Keratinocyte (primary cell): ENCODE measurements around the gene BICD2. TPM values are rescaled to one million over a fixed set of nuclear protein-coding genes. Genes with fewer than 3 reads are reported as not detected.
A peak's percentile ranks its signal among the peaks of the same experiment; 100 is the strongest.

Experiments used
- DNase-seq: peaks from one replicate; pipeline ENCODE4 v3.0.0-alpha.2; 2011; ENCODE audit warnings: low read depth, missing footprints, low spot score
- FAIRE-seq: peaks from 2 replicates; lab custom pipeline; 2011; peaks lifted over from hg19 to GRCh38; lab: Jason Lieb, UNC
- H2AFZ ChIP-seq: 2 replicates; pipeline ENCODE4 v1.6.0; 2012; ENCODE audit warnings: low read length, control low read depth, inconsistent platforms; ENCODE audit not compliant: control insufficient read depth
- H3K27ac ChIP-seq: 2 replicates; pipeline ENCODE4 v1.5.1; 2011; ENCODE audit warnings: low read length; ENCODE audit not compliant: control insufficient read depth, insufficient read depth
- H3K27me3 ChIP-seq: 3 replicates; pipeline ENCODE4 v1.6.0; 2011; ENCODE audit warnings: low read length; ENCODE audit not compliant: control insufficient read depth, insufficient read depth; ENCODE audit errors: extremely low read depth
- H3K36me3 ChIP-seq, 2 experiments: 2 replicates in 1 of 2; 3 replicates in 1 of 2; pipeline ENCODE4 v1.5.1; 2011; ENCODE audit warnings: low read length in 2 of 2, mild to moderate bottlenecking in 1 of 2; ENCODE audit not compliant: control insufficient read depth in 2 of 2, insufficient read depth in 2 of 2; ENCODE audit errors: extremely low read depth in 1 of 2
- H3K4me1 ChIP-seq: 3 replicates; pipeline ENCODE4 v1.5.1; 2011; ENCODE audit warnings: low read length; ENCODE audit not compliant: control insufficient read depth, insufficient read depth; ENCODE audit errors: extremely low read depth
- H3K4me2 ChIP-seq: 3 replicates; pipeline ENCODE4 v1.6.0; 2011; ENCODE audit warnings: low read depth, low read length; ENCODE audit not compliant: control insufficient read depth, insufficient read depth; ENCODE audit errors: extremely low read depth
- H3K4me3 ChIP-seq, 3 experiments: fragments of 200-600 bp in 1 of 3; sonication (generic) in 1 of 3; 2 replicates in 2 of 3; 3 replicates in 1 of 3; pipeline ENCODE4 v1.5.1; 2011 to 2016; ENCODE audit warnings: low read length in 3 of 3, mild to moderate bottlenecking in 3 of 3, control low read depth in 2 of 3, inconsistent platforms in 1 of 3, low read depth in 1 of 3, mixed read lengths in 1 of 3, mixed run types in 1 of 3, moderate library complexity in 1 of 3; ENCODE audit not compliant: control insufficient read depth in 2 of 3, insufficient read depth in 2 of 3; ENCODE audit errors: extremely low read depth in 1 of 3
- H3K79me2 ChIP-seq: 2 replicates; pipeline ENCODE4 v1.6.0; 2012; ENCODE audit warnings: low read length; ENCODE audit not compliant: control insufficient read depth, insufficient read depth
- H3K9ac ChIP-seq: 3 replicates; pipeline ENCODE4 v1.6.0; 2011; ENCODE audit warnings: low read length; ENCODE audit not compliant: control insufficient read depth, insufficient read depth; ENCODE audit errors: extremely low read depth
- H3K9me1 ChIP-seq: 3 replicates; pipeline ENCODE4 v1.6.0; 2011; ENCODE audit warnings: low read length; ENCODE audit not compliant: control insufficient read depth, insufficient read depth; ENCODE audit errors: extremely low read depth
- H3K9me3 ChIP-seq: 2 replicates; pipeline ENCODE4 v1.5.1; 2012; ENCODE audit warnings: low read depth, low read length; ENCODE audit not compliant: control insufficient read depth
- H4K20me1 ChIP-seq: 3 replicates; pipeline ENCODE4 v1.6.0; 2011; ENCODE audit warnings: low read length; ENCODE audit not compliant: control insufficient read depth, insufficient read depth; ENCODE audit errors: extremely low read depth
- EZH2 ChIP-seq: IDR thresholded peaks from one replicate; pipeline ENCODE4 v1.6.1; 2012; ENCODE audit warnings: inconsistent platforms, mild to moderate bottlenecking, low read length, moderate library complexity
- dilution Hi-C: fragments of 300-500 bp; cut with MboI; formaldehyde crosslinking; loops from one replicate; pipeline ENCODE4 v1.7.0; 2020; ENCODE audit warnings: low sequenced_read_pairs; ENCODE audit not compliant: extremely low pct_ligation_motif_present
- polyA plus RNA-seq, 5 experiments: library from polyadenylated mRNA; depleted of rRNA in 3 of 5; stranded (reverse) in 3 of 5; stranded (forward) in 1 of 5; unstranded in 1 of 5; fragments of >200 nt; gene quantifications; 1 replicate in 1 of 5; 2 replicates in 3 of 5; 3 replicates in 1 of 5; pipeline versions ENCODE4 v1.2.1 to v1.2.3, GENCODE V29; 2011 to 2012; ENCODE audit warnings: missing spikeins in 2 of 5, low read depth in 1 of 5, low replicate concordance in 1 of 5
- TF ChIP-seq, protein P1 (sequence below), 3 experiments: IDR thresholded peaks in 1 of 3; conservative IDR thresholded peaks in 1 of 3; optimal IDR thresholded peaks in 1 of 3; 2 replicates in 2 of 3; 3 replicates in 1 of 3; pipeline versions ENCODE3 to v1.5.1; 2011; ENCODE audit warnings: low read length in 3 of 3, mild to moderate bottlenecking in 3 of 3, moderate library complexity in 2 of 3, control low read depth in 1 of 3, inconsistent platforms in 1 of 3; ENCODE audit not compliant: insufficient read depth in 2 of 3; ENCODE audit errors: extremely low read depth in 1 of 3

Gene BICD2
- polyA plus RNA-seq, 1 donor (not counting 4 experiments of a cell fraction or from before 2014, with no cell fraction given): 41.9 TPM

DNA sequence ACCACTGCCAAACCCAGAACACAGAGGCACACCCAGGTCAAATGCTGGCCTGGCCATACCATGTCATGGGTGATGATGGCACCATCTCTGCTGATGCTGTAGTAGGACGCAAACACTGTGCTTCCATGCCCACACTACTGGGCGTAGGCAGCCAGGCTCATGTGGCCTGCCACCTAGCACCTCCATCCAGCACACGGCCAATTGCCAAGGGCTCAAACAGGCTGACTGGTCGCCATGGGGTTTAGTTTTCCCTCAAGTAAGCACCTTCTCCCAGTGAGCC is 39.4 kb downstream of the BICD2 start:
- no peak overlapping the region for H2AFZ ChIP-seq
- H3K9me3 ChIP-seq: no peaks in the 10 kb centered on the region
- no peak for FAIRE-seq
- H3K4me2 ChIP-seq: no peak overlapping the region
- no peaks in the 10 kb centered on the region for H3K27me3 ChIP-seq
- H3K9ac ChIP-seq: no peak overlapping the region
- peaks cover 84% of the 10 kb centered on the region for H3K79me2 ChIP-seq
- H3K9me1 ChIP-seq: no peaks in the 10 kb centered on the region
- peak overlapping the region; percentile 90 for H3K27ac ChIP-seq
- peaks cover 45 to 69% of the 10 kb centered on the region in 2 experiments for H3K36me3 ChIP-seq
- no peak for DNase-seq
- H3K4me1 ChIP-seq: peaks cover 58% of the 10 kb centered on the region
- TF ChIP-seq EZH2: no peak
- TF ChIP-seq, protein P1, sequence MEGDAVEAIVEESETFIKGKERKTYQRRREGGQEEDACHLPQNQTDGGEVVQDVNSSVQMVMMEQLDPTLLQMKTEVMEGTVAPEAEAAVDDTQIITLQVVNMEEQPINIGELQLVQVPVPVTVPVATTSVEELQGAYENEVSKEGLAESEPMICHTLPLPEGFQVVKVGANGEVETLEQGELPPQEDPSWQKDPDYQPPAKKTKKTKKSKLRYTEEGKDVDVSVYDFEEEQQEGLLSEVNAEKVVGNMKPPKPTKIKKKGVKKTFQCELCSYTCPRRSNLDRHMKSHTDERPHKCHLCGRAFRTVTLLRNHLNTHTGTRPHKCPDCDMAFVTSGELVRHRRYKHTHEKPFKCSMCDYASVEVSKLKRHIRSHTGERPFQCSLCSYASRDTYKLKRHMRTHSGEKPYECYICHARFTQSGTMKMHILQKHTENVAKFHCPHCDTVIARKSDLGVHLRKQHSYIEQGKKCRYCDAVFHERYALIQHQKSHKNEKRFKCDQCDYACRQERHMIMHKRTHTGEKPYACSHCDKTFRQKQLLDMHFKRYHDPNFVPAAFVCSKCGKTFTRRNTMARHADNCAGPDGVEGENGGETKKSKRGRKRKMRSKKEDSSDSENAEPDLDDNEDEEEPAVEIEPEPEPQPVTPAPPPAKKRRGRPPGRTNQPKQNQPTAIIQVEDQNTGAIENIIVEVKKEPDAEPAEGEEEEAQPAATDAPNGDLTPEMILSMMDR (optimal IDR thresholded peaks at IDR 0.05 in 1 of 3, IDR thresholded peaks at IDR 0.05 in 1 of 3, conservative IDR thresholded peaks at IDR 0.05 in 1 of 3; ENCODE audit: extremely low read depth in 1 of 3, insufficient read depth in 2 of 3, low read length in 3 of 3): no peak
- no peak overlapping the region for H3K4me3 ChIP-seq
- no peaks in the 10 kb centered on the region for H4K20me1 ChIP-seq
- dilution Hi-C loops: no loop called here

DNA sequence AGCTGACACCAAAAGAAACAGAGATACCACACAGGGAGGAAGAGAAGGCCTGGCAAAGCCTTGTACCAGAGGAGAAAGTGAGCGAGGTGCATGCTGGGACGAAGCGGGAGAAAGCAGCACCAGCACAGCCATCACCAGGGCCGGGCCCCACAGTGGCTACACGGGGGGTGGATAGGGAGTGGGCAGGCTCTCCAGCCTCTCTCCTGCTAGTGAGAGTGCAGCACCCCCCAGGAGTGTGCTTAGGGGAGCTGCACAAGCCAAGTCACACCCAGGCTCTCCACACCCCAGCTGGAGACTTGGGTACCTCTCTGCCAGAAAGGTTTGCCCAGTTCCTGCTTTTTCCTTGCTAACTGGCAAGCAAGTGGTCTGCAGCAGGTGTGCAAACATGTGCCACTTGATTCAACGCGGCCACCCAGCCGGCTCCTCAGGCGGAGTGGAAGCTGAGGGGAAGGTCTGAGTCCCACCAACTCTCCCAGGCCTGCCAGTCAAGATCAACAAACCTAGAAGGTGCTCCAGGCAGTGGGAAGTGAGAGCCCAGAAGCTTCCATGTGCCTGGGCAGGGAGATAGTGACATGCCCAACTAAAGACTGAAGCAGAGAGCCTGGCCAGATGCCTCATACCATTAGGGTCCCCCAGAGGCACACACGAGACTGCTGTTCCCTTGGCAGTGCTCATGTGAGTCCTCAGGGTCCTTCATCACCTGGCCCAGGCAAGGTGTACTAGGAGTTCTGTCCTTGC is 39.9 kb downstream of the BICD2 start:
- H3K4me3 ChIP-seq: no peak overlapping the region
- FAIRE-seq (no peak), DNase-seq (no peak)
- TF ChIP-seq, protein P1 (optimal IDR thresholded peaks at IDR 0.05 in 1 of 3, IDR thresholded peaks at IDR 0.05 in 1 of 3, conservative IDR thresholded peaks at IDR 0.05 in 1 of 3; ENCODE audit: extremely low read depth in 1 of 3, insufficient read depth in 2 of 3, low read length in 3 of 3): no peak
- TF ChIP-seq EZH2: no peak
- peaks cover 58% of the 10 kb centered on the region for H3K4me1 ChIP-seq
- H3K79me2 ChIP-seq: peaks cover 83% of the 10 kb centered on the region
- no peaks in the 10 kb centered on the region for H4K20me1 ChIP-seq
- H3K36me3 ChIP-seq: peaks cover 47 to 74% of the 10 kb centered on the region in 2 experiments
- no peaks in the 10 kb centered on the region for H3K27me3 ChIP-seq
- H3K9me1 ChIP-seq: peaks cover 2% of the 10 kb centered on the region
- H3K4me2 ChIP-seq: no peak overlapping the region
- no peaks in the 10 kb centered on the region for H3K9me3 ChIP-seq
- H2AFZ ChIP-seq: no peak overlapping the region
- H3K27ac ChIP-seq: peak overlapping the region; percentile 90
- peak overlapping the region; percentile 48 for H3K9ac ChIP-seq
- dilution Hi-C loops: no loop called here
